Myocyte (in vitro differentiated cells): ENCODE results near the gene BNIP1. TPM values are rescaled to one million over a fixed set of nuclear protein-coding genes. Genes with fewer than 3 reads are reported as not detected.
"Not testable (repeated sequence)": the region's sequence is repeated elsewhere in the genome, so short reads cannot be mapped to it uniquely, and the experiment has no call there.

ENCODE experiments used
- DNase-seq: peaks from one replicate; pipeline ENCODE4 v3.0.0-alpha.2; 2012; ENCODE audit warnings: low read depth
- polyA plus RNA-seq: library from polyadenylated mRNA; unstranded; fragments of >200 nt; gene quantifications from one replicate; pipeline ENCODE4 v1.2.1, GENCODE V29; 2012; ENCODE audit warnings: missing spikeins
- total RNA-seq: library from RNA; depleted of rRNA; stranded (reverse); fragments of >200 nt; gene quantifications from 2 replicates; pipeline ENCODE4 v1.2.3, GENCODE V29; 2014

Gene BNIP1, protein sequence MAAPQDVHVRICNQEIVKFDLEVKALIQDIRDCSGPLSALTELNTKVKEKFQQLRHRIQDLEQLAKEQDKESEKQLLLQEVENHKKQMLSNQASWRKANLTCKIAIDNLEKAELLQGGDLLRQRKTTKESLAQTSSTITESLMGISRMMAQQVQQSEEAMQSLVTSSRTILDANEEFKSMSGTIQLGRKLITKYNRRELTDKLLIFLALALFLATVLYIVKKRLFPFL
- 9.9 and 15.2 TPM in 2 replicates for total RNA-seq
- polyA plus RNA-seq, result 14.9 TPM

DNA sequence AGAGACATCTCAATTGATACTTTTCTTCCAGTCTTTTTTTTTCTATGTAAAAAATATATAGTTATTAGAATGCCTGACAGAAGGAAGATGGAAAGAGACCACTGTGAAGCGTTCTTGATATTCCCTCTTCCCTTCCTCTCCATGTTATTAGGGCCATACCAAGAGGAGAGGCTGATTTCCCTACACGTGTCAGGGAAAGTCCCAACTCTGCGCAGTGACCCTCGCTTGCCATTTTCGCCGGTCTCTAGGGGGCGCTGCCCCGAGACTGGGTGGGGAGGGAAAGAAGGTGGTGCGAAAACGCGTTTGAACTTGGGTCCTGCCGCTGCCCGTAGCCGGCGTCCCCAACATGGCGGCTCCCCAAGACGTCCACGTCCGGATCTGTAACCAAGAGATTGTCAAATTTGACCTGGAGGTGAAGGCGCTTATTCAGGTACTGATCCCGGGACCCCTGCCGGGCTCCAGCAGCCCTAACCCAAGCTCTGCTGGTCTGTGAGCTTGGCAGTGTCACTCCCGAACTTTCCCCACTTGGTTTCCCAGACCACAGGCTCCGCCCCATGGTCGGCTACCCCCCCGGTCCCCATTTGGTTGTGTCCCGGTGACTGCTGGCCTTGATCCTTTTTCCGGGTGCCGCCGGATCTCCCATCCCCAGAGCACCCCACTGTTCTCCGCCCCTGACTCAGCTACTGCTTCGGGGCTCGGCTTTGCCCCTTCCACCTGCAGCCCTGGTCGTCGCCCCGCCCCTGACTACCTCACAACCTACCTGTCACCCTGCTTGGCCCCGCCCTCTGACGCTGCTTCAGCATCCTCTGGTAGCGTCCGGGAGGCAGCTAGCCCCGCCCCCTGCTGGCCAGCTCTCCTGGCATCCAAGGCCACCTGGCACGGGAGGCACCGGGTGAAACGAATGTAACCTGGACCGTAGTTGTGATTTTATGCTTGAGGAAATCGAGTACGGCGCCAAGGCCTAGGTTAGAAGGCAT lies at the start of gene BNIP1:
TSS of gene BNIP1 (plus strand) at position 332 of the 977 bp plus-strand sequence. CDS start at position 347, 15 bp downstream.
- peak; percentile 96 for DNase-seq

DNA sequence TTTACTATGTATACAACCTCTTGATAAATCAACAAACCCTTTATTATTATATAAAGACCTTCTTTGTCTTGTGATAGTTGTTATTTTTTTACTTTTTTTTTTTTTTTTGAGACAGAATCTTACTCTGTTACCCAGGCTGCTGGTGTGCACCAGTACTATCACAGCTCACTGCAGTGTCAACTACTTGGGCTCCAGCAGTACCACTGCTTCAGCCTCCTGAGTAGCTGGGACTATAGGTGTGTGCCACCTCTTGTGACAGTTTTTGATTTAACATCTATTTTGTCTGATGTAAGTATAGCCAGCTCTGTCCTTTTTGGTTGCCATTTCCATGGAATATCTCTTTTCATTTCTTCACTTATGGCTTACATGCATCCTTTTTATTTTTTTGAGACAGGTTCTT lies 45.5 kb upstream of the BNIP1 start:
- no peak for DNase-seq

DNA sequence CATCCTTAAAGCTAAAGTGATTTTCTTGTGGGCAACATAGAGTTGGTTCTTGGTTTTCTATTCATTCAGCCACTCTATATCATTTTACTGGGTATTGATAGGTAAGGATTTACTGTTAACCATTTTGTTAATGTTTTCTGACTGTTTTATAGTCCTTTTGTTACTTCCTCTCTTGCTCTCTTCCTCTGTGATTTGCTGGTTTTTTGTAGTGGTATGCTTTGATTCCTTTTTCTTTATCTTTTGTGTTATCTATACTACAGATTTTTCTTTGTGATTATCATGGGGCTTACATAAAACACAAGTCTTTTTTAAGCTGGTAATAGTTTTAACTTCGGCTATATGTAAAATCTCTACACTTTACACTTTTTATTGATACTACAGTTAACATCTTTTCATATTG lies 44.9 kb upstream of the BNIP1 start:
- DNase-seq, result no peak

DNA sequence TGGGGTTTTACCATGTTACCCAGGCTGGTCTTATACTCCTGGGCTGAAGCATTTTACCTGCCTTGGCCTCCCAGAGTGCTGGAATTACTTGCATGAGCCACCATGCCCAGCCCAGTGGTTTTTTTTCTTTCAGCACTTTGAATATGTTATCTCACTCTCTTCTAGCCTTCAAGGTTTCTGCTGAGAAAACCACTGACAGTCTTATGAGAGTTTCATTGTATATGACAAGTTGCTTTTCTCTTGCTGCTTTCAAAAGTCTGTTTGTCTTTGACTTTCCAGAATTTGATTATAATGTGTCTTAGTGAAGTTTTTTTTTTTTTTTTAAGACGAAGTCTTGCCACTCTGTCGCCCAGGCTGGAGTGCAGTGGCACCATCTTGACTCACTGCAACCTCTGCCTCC lies 43.1 kb upstream of the BNIP1 start:
- DNase-seq, result no peak

DNA sequence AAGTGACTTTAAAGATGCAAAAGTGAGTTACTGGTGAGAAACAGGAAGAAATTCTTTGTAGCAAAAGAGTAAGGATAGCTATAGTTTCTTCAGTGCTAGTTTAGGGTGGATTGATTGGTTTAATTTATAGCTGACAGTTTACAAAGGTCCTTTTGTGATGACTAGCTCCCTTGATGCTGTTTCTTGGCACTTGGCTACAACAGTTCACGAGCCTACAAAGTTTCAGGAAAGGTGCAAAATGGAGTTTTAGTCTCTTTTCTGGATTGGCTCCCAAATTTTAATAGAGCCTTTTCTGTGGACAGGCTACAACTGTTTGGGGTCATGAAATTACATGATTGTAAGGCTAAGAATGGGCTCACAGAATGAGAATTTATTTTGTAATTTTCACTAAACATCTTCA lies 40.9 kb upstream of the BNIP1 start:
- DNase-seq, result no peak

DNA sequence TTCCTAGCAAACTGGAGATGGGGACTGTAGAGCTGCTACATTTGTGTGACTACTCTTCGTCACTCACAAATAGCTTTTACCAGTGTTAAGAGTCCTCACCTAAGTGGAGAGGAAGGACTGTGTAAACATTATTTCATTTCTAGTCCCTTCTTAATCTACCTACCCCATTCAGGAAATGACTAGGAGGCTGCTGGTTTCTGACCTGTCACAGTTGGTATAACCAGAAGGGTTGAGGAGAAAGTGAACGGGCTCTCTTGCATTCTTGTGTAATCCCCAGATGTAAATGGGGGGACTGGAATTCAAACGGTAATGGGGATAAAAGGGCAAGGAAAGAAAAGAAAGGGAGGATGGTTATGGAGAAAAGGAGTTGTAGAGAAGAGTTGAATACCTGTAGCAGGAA lies 35.4 kb upstream of the BNIP1 start:
- no peak for DNase-seq

DNA sequence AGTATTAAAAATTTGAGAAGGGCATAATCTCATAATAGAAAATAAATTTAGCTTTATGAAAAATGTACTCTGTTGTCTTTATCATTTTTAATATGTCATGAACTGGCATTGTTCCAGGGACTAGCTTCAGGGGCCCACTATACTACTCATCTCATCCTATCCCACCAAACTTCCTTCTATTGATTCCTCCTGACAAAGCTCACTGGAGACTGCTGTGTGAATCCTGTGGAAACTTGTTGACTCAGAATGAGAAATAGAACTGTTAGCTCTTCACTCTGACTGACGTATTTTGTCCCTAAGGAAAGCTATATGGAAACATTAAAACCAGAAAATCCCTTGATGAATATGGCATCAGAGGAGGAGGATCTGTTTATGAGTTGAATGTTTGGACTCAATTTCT lies 29.8 kb upstream of the BNIP1 start:
- DNase-seq, result no peak

DNA sequence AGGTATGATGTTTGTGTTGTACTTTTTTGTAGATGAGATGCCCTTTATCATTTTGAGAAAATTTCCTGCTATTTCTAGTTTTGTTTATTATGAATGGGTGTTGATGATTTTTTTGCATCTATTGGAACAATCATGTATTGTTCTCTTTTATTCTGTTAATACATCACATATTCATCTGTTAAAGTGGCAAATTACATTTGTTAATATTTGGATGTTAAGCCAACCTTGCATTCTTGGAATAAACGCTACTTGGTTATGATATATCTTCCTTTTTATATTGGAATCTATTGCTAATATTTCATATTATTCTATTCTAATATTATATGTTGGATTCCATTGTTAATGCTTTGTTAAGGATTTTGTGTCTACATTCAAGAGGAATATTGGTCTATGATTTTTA lies 24.6 kb upstream of the BNIP1 start:
- DNase-seq, result no peak

DNA sequence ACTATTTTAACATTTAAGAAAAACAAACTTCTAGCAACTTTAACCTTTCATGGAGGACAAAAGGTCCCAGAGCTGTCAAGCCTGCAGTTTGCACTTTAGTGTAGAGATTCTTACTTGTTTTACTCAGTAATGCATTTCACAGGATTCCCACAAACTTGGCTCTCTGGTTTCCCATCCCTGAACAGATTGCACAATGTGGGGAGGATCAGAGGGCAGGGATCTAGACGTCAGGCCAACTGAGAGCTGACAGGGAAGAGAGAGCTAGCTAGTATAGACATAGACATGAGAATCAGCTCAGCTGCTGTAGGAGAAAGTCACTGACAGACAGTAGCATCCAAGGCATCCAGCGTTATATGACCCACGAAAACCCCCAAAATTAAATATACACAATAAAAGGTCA lies 20.9 kb upstream of the BNIP1 start:
- peak; percentile 30 for DNase-seq

DNA sequence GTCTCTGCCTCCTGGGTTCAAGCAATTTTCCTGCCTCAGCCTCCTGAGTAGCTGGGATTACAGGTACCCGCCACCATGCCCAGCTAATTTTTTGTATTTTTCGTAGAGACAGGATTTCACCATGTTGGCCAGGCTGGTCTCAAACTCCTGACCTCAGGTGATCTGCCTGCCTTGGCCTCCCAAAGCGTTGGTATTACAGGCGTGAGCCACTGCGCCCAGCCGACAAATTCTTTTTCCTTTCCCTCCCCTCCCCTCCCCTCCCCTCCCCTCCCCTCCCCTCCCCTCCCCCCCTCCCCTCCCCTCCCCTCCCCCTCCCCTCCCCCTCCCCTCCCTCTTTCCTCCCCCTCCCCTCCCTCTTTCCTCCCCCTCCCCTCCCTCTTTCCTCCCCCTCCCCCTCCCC lies 12.2 kb upstream of the BNIP1 start:
- DNase-seq, result not testable (repeated sequence)

DNA sequence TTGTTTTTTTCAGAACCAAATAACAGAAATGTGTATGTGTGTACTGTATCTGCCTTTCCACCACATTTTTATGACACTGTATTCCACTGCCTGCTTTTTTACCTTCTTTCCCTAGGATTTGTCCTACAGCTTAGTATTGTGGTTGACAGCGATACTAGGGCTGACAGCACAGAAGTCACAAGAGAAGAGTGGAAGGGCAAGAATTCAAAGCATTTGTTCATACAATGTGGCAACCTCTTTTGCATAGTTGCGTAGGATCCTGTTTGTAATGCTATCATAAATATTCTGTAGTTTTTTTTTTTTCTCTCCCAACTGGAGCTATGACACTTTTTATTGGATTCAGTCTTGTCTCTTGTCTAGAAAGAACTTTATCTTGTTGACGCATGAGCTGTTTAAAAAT lies 5.6 kb upstream of the BNIP1 start:
- no peak for DNase-seq

DNA sequence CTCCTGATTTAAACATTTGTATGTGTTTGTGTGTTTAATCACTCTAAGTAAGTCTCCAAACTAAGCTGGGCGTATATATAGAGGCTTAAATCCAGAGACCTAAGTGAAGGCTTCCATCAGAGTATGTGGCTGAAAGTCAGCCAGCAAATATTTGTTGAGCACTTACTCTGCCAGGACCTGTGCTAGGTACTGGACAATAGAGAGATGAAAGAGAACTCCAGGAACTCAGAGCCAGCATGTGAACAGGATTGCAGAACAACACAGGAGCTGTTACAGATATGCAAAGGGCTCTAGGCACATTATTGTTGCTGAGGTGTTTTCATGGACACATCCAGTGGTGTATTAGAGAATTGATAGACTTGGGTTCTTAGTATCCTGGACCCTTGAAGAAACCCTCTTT lies 4.7 kb upstream of the BNIP1 start:
- no peak for DNase-seq

DNA sequence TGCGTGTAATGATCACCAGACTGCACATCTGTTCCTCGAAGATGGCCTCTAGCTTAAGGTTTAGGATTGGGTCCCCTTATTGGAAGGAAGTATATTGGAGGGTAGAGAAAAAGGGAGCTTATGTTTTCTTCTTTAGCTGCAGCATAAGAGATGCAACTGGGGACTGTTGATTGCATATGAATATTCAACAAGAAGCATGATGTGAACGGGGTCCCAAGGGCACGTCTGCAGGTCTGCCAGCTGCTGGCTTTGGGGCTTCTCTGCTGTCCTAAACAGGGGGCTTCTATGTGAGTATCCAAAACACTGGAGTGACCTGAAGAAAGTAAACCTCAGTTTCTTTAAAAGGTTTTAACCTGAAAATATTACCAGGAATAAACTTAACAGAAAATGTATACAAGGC lies 3.6 kb upstream of the BNIP1 start:
- DNase-seq, result no peak

DNA sequence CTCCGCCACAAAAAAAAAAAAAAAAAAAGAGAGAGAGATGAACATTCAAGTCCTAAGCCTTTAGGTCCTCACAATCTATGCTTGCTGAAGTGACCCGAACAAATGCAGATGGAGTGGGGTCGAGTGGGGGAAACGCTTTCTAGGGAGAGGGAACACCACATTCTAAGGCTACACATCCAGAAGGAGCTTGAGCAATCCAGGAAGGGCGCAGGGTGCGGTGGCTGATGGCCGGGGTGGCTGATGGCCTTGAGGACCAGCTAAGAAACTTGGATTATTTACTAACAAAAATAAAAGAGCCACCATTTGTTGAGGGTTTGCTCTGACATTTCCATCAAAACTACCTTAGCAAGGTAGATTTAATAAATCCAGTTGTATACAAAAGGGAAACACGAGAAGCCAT lies 764 bp upstream of the BNIP1 start:
- DNase-seq, result no peak

DNA sequence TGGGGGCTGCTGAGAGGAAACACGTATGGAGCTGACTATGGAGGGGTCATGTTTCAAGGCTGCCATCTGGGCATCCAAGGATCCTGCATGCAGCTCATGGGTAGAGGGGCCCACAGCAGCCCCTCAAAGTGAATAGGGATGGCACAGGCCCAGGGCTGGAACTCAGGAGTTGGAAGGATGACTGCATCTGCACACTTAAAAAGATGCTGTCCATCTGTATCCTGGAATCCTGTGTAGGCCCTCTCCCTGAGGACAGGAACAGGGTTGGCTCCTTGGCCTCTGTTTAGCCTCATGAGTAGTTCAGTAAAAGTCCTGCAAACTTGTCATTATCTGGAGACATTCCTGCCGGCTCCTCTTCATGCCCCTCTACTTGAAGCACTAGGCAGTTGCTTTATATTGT lies 4.0 kb downstream of the BNIP1 start:
- DNase-seq, result no peak

DNA sequence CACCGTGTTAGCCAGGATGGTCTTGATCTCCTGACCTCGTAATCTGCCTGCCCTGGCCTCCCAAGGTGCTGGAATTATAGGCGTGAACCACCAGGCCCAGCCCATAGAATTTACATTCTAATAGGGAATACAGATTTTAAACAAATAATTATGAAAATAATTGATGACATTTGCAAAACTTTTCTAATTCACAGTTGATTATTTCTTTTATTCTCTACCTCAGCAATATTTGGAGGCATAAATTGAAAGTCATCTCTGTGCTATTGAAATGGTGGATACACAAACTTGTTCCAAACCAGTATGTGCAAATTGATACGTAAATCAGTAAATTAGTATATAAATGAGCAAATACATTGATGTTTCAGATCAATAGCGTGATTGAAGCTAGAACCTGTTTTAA lies 8.2 kb downstream of the BNIP1 start:
- DNase-seq, result no peak

DNA sequence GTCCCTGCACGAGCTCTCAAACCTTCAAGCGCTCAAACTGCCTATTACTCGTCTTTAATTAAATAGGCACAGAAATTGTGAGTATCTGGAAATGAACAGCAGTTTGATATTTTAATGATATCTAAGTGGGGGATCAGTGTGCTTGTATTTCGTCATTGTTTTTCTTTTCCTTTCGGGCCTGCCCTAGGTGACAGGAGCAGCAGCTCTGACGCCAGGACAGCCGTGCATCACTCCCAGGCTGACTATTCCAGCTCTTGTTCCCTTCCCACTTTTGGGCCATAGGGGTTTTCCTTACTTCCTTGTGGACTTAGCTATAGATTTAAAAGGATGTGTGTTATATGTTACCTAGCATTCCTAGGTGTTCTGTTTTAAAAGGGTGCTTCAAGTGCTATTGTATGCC lies 9.5 kb downstream of the BNIP1 start:
- no peak for DNase-seq

DNA sequence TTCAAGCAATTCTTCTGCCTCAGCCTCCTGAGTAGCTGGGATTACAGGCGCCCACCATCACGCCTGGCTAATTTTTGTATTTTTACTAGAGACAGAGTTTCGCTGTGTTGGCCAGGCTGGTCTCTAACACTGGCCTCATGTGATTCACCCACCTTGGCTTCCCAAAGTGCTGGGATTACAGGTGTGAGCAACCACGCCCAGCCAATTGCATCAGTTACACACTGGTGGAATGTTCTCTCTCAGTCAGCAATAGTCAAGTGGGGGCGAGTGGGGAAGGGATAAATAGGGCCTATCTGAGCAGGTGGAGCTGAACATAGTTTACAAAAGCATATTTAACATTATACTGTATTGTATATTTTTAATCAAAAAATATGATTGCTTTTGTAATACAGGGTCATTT lies 10.3 kb downstream of the BNIP1 start:
- DNase-seq, result not testable (repeated sequence)

DNA sequence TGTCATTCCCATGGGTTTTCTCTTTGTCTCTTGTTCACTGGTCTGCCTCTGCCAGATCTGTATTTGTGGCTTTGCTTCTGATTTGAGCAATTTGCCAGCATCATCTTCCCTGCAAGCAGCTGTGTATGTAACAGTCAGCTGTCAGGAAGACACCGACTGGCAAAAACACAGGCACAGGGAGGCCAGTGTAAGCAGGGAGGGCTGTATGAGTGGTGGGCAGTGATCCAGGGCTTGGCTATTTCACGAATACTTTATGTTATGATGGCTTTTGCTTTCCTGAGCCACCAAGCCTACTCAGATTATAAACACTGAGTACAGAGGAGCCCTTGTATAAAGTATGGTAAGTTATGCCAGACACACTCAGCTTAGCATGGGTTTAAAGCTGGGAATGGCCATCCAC lies 11.6 kb downstream of the BNIP1 start:
- DNase-seq, result peak; percentile 74

DNA sequence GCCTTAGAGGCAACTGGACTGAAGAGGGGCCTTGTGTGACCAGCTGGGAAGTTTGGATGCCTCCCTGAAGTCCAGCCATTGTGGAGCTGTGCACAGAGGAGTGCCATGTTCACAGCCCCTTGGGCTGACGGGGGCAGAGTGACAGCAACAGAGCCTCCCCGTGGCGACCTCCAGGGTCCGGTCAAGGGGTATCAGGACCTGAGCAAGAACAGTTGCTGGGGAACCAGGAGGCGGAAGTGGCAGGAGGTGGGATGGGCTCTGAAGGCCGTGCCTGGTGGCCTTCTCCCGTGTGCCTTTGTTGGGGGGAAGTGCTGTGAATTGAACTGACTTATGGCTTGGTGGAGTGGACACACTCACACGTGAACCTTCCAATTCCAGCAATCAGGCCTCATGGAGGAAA lies 14.0 kb downstream of the BNIP1 start:
- no peak for DNase-seq

DNA sequence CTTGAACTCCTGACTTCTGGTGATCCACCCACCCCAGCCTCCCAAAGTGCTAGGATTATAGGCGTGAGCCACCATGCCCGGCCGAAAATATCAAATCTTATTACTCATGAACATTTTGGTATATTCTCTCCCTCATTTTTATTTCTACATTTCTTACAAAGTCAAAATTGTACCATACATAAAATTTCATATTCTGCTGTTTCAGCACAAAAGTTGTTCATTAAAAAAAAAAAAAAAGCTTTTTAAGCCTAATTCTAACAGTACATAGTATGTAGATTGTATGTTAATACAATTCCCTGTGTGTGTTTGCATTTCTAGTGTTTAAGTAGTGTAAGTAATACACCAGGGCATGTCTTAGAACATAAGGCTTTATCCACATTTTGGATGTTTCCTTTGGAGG lies 14.9 kb downstream of the BNIP1 start:
- DNase-seq, result no peak

DNA sequence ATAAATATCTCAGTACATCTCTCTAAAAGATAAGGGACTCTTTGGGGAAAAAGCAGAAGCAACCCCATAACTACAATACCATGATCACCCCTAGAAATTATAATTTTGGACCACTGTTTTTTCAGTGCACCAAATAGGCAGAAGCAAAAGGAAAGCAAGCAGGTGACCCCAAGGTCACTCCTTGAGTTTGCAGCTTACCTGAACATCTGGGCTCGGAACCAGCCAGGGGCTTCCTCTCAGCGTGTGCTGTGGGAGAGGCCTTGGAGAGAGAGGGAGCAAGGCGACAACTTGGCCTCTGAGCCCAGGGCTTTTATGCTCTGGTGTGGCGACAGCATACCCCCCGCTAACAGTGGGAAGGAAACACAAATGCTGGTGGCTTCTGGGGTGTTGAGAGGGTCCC lies 16.8 kb downstream of the BNIP1 start:
- no peak for DNase-seq

DNA sequence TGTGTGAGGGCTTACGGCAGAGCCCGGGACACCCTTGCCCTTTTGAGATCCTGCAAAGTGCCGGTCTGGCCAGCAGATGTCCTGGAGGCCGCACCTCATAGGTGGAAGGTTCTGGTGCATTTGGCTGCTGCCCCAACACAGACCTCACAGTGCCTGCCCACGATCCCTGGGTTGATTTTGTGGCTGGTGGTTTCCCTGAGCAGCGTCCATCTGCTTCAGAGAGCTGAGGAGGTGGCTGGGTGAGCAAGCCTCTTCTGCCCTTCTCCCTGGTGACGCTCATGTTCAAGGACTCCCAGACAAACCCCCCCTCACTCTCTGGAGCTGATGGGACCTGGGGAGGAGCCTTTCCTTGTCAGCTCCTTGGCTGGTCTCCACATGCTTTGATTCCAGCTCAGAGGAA lies 18.9 kb downstream of the BNIP1 start:
- peak; percentile 70 for DNase-seq
